Osteocyte (in vitro differentiated cells): Measurements from ENCODE around the gene DDR2. TPM values are rescaled to one million over a fixed set of nuclear protein-coding genes. Genes with fewer than 3 reads are reported as not detected.

Experiments used
- DNase-seq: peaks from one replicate; pipeline ENCODE4 v3.0.0; 2021; ENCODE audit warnings: mixed read lengths; ENCODE audit not compliant: unreplicated experiment; ENCODE audit errors: extremely low spot score
- H3K27ac Mint-ChIP-seq: one replicate; pipeline ENCODE4 v1.8.0; 2021; ENCODE audit warnings: mild to moderate bottlenecking, mixed read lengths; ENCODE audit not compliant: unreplicated experiment
- H3K27me3 Mint-ChIP-seq: one replicate; pipeline ENCODE4 v1.8.0; 2021; ENCODE audit warnings: mixed read lengths; ENCODE audit not compliant: unreplicated experiment
- H3K36me3 Mint-ChIP-seq: one replicate; pipeline ENCODE4 v1.8.0; 2021; ENCODE audit warnings: mixed read lengths; ENCODE audit not compliant: unreplicated experiment
- H3K4me1 Mint-ChIP-seq: one replicate; pipeline ENCODE4 v1.8.0; 2021; ENCODE audit warnings: mixed read lengths; ENCODE audit not compliant: unreplicated experiment
- H3K4me3 Mint-ChIP-seq: one replicate; pipeline ENCODE4 v1.8.0; 2021; ENCODE audit warnings: mild to moderate bottlenecking, moderate library complexity, mixed read lengths; ENCODE audit not compliant: unreplicated experiment
- H3K9me3 Mint-ChIP-seq: one replicate; pipeline ENCODE4 v1.8.0; 2021; ENCODE audit warnings: mixed read lengths; ENCODE audit not compliant: unreplicated experiment
- total RNA-seq: library from RNA; stranded (reverse); gene quantifications from 2 replicates; pipeline ENCODE4 v1.2.1, GENCODE V29; 2021
- TF ChIP-seq, protein P1 (sequence below): fragments of 200-600 bp; sonication (generic); IDR thresholded peaks from 2 replicates; pipeline ENCODE4 v1.5.0; 2021; ENCODE audit warnings: antibody characterized with exemption, mild to moderate bottlenecking, moderate library complexity

Gene DDR2
- total RNA-seq, 1 donor from 2014 or later, result 173 TPM

DNA sequence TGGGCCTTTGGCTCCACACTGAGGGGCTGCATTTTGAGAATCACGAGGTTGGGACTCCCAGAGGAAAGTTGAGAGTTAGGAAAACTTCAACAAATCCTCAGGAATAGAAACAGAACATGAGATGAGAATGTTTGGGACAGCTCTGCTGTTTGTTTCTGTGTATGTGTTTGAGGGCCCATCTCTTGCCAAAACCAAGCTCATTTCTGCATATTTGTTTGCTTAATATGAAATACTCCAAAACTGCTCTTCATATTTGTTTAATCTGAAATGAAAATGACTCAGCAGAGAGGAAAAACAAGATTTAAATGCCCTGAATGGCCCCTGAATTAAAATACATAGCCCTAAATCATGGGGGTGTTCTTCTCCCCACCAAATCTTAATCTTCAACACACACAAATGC lies 78.1 kb downstream of the DDR2 start:
- peaks cover 30% of the 10 kb centered on the region for H3K36me3 Mint-ChIP-seq
- H3K27me3 Mint-ChIP-seq, result no peaks in the 10 kb centered on the region
- peak overlapping the region; percentile 79 for H3K27ac Mint-ChIP-seq
- peaks cover 32% of the 10 kb centered on the region for H3K4me1 Mint-ChIP-seq
- no peak overlapping the region for H3K4me3 Mint-ChIP-seq
- no peak for DNase-seq
- TF ChIP-seq, protein P1, sequence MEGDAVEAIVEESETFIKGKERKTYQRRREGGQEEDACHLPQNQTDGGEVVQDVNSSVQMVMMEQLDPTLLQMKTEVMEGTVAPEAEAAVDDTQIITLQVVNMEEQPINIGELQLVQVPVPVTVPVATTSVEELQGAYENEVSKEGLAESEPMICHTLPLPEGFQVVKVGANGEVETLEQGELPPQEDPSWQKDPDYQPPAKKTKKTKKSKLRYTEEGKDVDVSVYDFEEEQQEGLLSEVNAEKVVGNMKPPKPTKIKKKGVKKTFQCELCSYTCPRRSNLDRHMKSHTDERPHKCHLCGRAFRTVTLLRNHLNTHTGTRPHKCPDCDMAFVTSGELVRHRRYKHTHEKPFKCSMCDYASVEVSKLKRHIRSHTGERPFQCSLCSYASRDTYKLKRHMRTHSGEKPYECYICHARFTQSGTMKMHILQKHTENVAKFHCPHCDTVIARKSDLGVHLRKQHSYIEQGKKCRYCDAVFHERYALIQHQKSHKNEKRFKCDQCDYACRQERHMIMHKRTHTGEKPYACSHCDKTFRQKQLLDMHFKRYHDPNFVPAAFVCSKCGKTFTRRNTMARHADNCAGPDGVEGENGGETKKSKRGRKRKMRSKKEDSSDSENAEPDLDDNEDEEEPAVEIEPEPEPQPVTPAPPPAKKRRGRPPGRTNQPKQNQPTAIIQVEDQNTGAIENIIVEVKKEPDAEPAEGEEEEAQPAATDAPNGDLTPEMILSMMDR, result no peak
- no peaks in the 10 kb centered on the region for H3K9me3 Mint-ChIP-seq

DNA sequence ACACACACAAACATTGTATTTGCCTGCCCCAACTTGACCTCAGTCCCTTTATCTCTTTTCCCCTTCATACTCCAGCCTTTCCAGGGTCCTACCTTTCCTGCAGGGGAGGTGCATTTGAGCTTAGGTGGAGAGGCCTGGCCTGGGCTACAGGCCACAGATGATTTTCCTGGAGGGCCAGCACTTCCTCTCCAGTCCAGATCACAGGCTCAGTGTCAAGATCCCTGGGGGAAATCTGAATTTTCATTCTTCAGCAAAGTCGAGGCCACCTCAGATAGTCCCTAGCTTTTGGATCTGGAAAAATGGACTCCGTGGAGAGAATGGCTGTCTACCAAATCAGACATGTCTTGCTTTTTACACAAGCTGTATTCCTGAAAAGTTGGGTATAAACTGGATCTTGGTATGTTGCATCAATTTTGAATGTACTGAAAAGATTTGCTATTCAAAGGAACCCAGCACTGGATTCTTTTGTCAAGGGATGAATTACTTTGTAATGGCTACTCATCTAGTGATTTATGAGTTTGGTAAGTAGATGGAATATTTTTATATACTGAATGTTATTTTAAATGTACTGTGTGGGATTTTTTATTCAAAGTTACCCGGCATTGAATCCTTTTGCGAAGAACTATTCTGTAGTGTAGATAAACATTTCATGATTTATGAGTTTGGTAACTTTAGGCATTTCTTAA lies 78.7 kb downstream of the DDR2 start:
- peaks cover 26% of the 10 kb centered on the region for H3K36me3 Mint-ChIP-seq
- DNase-seq, result no peak
- H3K9me3 Mint-ChIP-seq, result no peaks in the 10 kb centered on the region
- no peak overlapping the region for H3K4me3 Mint-ChIP-seq
- H3K4me1 Mint-ChIP-seq, result peaks cover 34% of the 10 kb centered on the region
- no peaks in the 10 kb centered on the region for H3K27me3 Mint-ChIP-seq
- TF ChIP-seq, protein P1, result no peak
- peak overlapping the region; percentile 79 for H3K27ac Mint-ChIP-seq

DNA sequence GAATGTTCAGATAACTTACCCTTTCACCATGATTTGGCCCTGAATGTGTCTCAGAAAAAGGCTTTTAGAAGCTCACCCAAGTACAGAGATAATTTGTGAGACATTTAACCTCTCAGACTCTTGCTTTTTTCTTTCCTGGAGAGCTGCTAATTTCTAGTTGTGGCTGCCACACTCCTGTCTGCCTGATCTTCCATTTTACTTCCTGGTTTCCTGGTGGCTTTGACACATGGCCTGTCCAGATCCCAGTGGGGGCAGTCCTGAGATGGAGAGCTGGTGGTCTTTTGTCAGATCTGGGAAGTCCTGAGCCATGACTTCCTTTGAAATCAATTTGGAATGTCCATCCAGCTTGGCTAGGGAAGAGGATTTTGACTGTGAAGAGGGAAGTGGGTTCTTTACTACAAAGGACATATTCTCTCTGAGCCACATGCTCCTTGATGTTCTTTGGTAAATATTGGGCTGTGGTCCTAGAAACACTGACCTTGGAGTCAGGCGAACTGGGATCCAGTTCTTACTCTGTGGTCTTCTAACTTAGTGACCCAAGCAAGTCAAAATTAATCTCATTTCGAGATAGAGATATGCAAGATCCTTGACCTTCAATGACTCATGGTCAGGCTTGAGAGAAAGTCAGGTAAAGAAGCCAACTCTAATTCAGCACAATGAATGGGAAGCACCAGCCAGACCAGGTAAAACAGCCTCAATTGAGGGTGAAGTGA lies 80.2 kb downstream of the DDR2 start:
- Mint-ChIP-seq H3K36me3 (peaks cover 12% of the 10 kb centered on the region), H3K4me3 (no peak overlapping the region), H3K9me3 (no peaks in the 10 kb centered on the region), H3K4me1 (peaks cover 44% of the 10 kb centered on the region), H3K27me3 (no peaks in the 10 kb centered on the region), H3K27ac (no peak overlapping the region)
- no peak for DNase-seq
- TF ChIP-seq, protein P1, result no peak

DNA sequence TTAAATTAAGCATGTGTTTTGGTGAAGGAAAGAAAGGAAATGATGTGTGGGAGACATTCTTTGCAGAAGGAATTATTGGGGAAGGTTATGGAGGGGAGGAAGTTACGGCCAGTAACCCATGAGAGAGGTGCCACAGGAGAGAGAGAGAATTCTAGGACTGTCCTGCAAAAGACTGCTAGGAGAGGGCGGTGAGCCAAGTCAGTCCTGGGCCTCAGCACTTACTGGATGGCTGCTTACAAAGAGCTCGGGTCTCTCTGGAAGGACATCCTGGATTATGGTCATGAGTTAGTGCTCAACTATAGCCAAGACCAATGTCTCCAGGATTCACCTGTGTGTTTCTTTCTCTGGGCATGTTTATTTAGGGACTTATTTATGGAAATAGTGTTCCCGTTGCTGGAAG lies 83.9 kb downstream of the DDR2 start:
- Mint-ChIP-seq H3K4me1 (peaks cover 27% of the 10 kb centered on the region), H3K27ac (peak overlapping the region; percentile 14), H3K4me3 (no peak overlapping the region), H3K27me3 (no peaks in the 10 kb centered on the region), H3K9me3 (no peaks in the 10 kb centered on the region), H3K36me3 (peaks cover 20% of the 10 kb centered on the region)
- TF ChIP-seq, protein P1, result no peak
- no peak for DNase-seq

DNA sequence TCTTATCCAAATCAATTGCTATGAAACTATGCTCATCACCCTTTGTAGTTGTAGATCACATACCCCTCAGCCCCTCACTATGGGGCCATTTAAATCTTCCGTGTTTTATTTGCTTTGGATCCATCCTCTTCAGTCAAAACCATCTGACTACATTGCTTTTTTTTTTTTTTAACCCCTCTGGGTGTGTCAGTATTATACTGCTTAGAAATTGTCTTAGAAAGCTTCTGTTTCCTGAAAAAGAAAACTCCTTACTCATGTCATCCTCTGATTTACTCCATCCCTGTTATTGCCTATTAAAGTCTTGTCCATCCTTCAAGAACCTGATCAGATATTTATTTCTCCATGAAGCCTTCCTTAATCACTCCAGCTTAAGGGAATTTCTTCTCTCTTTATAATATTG lies 84.3 kb downstream of the DDR2 start:
- Mint-ChIP-seq H3K4me3 (no peak overlapping the region), H3K36me3 (peaks cover 22% of the 10 kb centered on the region), H3K9me3 (no peaks in the 10 kb centered on the region), H3K4me1 (peaks cover 27% of the 10 kb centered on the region), H3K27me3 (no peaks in the 10 kb centered on the region), H3K27ac (peak overlapping the region; percentile 25)
- TF ChIP-seq, protein P1, result no peak
- no peak for DNase-seq
